ENCODE measurements around the gene PCDHB12. TPM values are rescaled to one million over a fixed set of nuclear protein-coding genes. Genes with fewer than 3 reads are reported as not detected.
"Not testable (repeated sequence)": the region's sequence is repeated elsewhere in the genome, so short reads cannot be mapped to it uniquely, and the experiment has no call there.

Gene PCDHB12
- total RNA-seq, 1 experiment from 2014 or later: 5.1 TPM

- TF ChIP-seq CTCF (conservative IDR thresholded peaks at IDR 0.05; ENCODE audit: low read depth, low read length) (no peak), EZH2 (IDR thresholded peaks at IDR 0.05; ENCODE audit: borderline replicate concordance, low read depth, low read length, poor library complexity, severe bottlenecking) (no peak)
- no peaks in the 10 kb centered on the region for H3K27me3 ChIP-seq (replicated peaks; ENCODE audit: insufficient read depth, low read depth, low read length, poor library complexity)
- DNase-seq (ENCODE audit: low spot score): no peak
- H3K9me3 ChIP-seq (ENCODE audit: low read depth, low read length, poor library complexity, severe bottlenecking): peaks cover 19% of the 10 kb centered on the region
- BruUV-seq (replicated peaks): no TSS peak
- H3K36me3 ChIP-seq (ENCODE audit: insufficient read depth, low read length, poor library complexity, severe bottlenecking): no peaks in the 10 kb centered on the region
- H3K4me1 ChIP-seq (ENCODE audit: insufficient read depth, low read length, poor library complexity, severe bottlenecking): no peaks in the 10 kb centered on the region
- CTCF ChIA-PET: no interaction called here
- H3K27ac ChIP-seq (ENCODE audit: low read depth, low read length, poor library complexity, severe bottlenecking): no peak overlapping the region
- H3K4me3 ChIP-seq (ENCODE audit: low read depth, low read length, poor library complexity, severe bottlenecking): no peak overlapping the region
- POLR2A ChIA-PET (ENCODE audit: low non-redundant PET): no interaction called here
- intact Hi-C loops (cut with micrococcal nuclease; ENCODE audit: unreplicated experiment): no loop called here
Measured at GRCh38 chr5:141196363-141196762, 12.2 kb upstream of the PCDHB12 start.

GRCh38 chr5:141199359-141200235 is 8.9 kb upstream of the PCDHB12 start, which contains the start of gene PCDHB11:
Gene PCDHB11 (plus strand): TSS chr5:141199627. CDS start chr5:141199775, 148 bp downstream.
- intact Hi-C loops (cut with micrococcal nuclease; ENCODE audit: unreplicated experiment): loop anchor here (1.0 kb wide), 1 partner anchor 361 kb away; no protein-coding TSS in a partner anchor
- DNase-seq (ENCODE audit: low spot score): peak; percentile 84
- POLR2A ChIA-PET (ENCODE audit: low non-redundant PET): no interaction called here

GRCh38 chr5:141201126-141201525 is 7.4 kb upstream of the PCDHB12 start:
- DNase-seq (ENCODE audit: low spot score); BruUV-seq (replicated peaks); H3K4me3 ChIP-seq (ENCODE audit: low read depth, low read length, poor library complexity, severe bottlenecking); H3K4me1 ChIP-seq (ENCODE audit: insufficient read depth, low read length, poor library complexity, severe bottlenecking); H3K27me3 ChIP-seq (replicated peaks; ENCODE audit: insufficient read depth, low read depth, low read length, poor library complexity); POLR2A ChIA-PET (ENCODE audit: low non-redundant PET); H3K27ac ChIP-seq (ENCODE audit: low read depth, low read length, poor library complexity, severe bottlenecking); H3K36me3 ChIP-seq (ENCODE audit: insufficient read depth, low read length, poor library complexity, severe bottlenecking); intact Hi-C loops (cut with micrococcal nuclease; ENCODE audit: unreplicated experiment): not testable (repeated sequence)
- H3K9me3 ChIP-seq (ENCODE audit: low read depth, low read length, poor library complexity, severe bottlenecking): peaks cover 15% of the 10 kb centered on the region
- CTCF ChIA-PET: interaction anchor here (0.6 kb wide), 1 partner anchor 689 kb away, joined by 3 read pairs; no protein-coding TSS in a partner anchor

More at GRCh38 chr5:141199359-141200235, 8.9 kb upstream of the PCDHB12 start, which contains the start of gene PCDHB11:
- H3K4me1 ChIP-seq (ENCODE audit: insufficient read depth, low read length, poor library complexity, severe bottlenecking): no peaks in the 10 kb centered on the region
- no peaks in the 10 kb centered on the region for H3K27me3 ChIP-seq (replicated peaks; ENCODE audit: insufficient read depth, low read depth, low read length, poor library complexity)
- BruUV-seq (replicated peaks): TSS peak; percentile 70
- TF ChIP-seq CTCF (conservative IDR thresholded peaks at IDR 0.05; ENCODE audit: low read depth, low read length): peak; percentile 85
- no peak for TF ChIP-seq EZH2 (IDR thresholded peaks at IDR 0.05; ENCODE audit: borderline replicate concordance, low read depth, low read length, poor library complexity, severe bottlenecking)
- CTCF ChIA-PET: interaction anchor here (0.5 to 1.9 kb wide), 12 partner anchors 9 to 368 kb away, joined by 3 to 9 read pairs (median 5); partner anchors contain the start of genes PCDHB14, PCDHB16, PCDHB8 and PCDHB9
- peak within 1 kb of the TSS; percentile 77 for H3K27ac ChIP-seq (ENCODE audit: low read depth, low read length, poor library complexity, severe bottlenecking)
- H3K36me3 ChIP-seq (ENCODE audit: insufficient read depth, low read length, poor library complexity, severe bottlenecking): no peaks in the 10 kb centered on the region
- H3K4me3 ChIP-seq (ENCODE audit: low read depth, low read length, poor library complexity, severe bottlenecking): peak within 1 kb of the TSS; percentile 54
- peaks cover 19% of the 10 kb centered on the region for H3K9me3 ChIP-seq (ENCODE audit: low read depth, low read length, poor library complexity, severe bottlenecking)

- POLR2A ChIA-PET (ENCODE audit: low non-redundant PET); H3K4me3 ChIP-seq (ENCODE audit: low read depth, low read length, poor library complexity, severe bottlenecking); H3K9me3 ChIP-seq (ENCODE audit: low read depth, low read length, poor library complexity, severe bottlenecking); H3K27ac ChIP-seq (ENCODE audit: low read depth, low read length, poor library complexity, severe bottlenecking); H3K27me3 ChIP-seq (replicated peaks; ENCODE audit: insufficient read depth, low read depth, low read length, poor library complexity); H3K36me3 ChIP-seq (ENCODE audit: insufficient read depth, low read length, poor library complexity, severe bottlenecking); DNase-seq (ENCODE audit: low spot score); BruUV-seq (replicated peaks); intact Hi-C loops (cut with micrococcal nuclease; ENCODE audit: unreplicated experiment); H3K4me1 ChIP-seq (ENCODE audit: insufficient read depth, low read length, poor library complexity, severe bottlenecking): not testable (repeated sequence)
- CTCF ChIA-PET: interaction anchor here (0.6 kb wide), 1 partner anchor 688 kb away, joined by 3 read pairs; no protein-coding TSS in a partner anchor
Measured at GRCh38 chr5:141201646-141202045, 6.9 kb upstream of the PCDHB12 start.

- H3K4me1 ChIP-seq (ENCODE audit: insufficient read depth, low read length, poor library complexity, severe bottlenecking); H3K36me3 ChIP-seq (ENCODE audit: insufficient read depth, low read length, poor library complexity, severe bottlenecking); intact Hi-C loops (cut with micrococcal nuclease; ENCODE audit: unreplicated experiment); BruUV-seq (replicated peaks); H3K4me3 ChIP-seq (ENCODE audit: low read depth, low read length, poor library complexity, severe bottlenecking); CTCF ChIA-PET; POLR2A ChIA-PET (ENCODE audit: low non-redundant PET); H3K27me3 ChIP-seq (replicated peaks; ENCODE audit: insufficient read depth, low read depth, low read length, poor library complexity); DNase-seq (ENCODE audit: low spot score); H3K27ac ChIP-seq (ENCODE audit: low read depth, low read length, poor library complexity, severe bottlenecking); H3K9me3 ChIP-seq (ENCODE audit: low read depth, low read length, poor library complexity, severe bottlenecking): not testable (repeated sequence)
Measured at GRCh38 chr5:141210281-141210680, 1.8 kb downstream of the PCDHB12 start.

GRCh38 chr5:141210849-141211248 is 2.3 kb downstream of the PCDHB12 start:
- CTCF ChIA-PET; H3K4me1 ChIP-seq (ENCODE audit: insufficient read depth, low read length, poor library complexity, severe bottlenecking); H3K9me3 ChIP-seq (ENCODE audit: low read depth, low read length, poor library complexity, severe bottlenecking); BruUV-seq (replicated peaks); H3K36me3 ChIP-seq (ENCODE audit: insufficient read depth, low read length, poor library complexity, severe bottlenecking); DNase-seq (ENCODE audit: low spot score); intact Hi-C loops (cut with micrococcal nuclease; ENCODE audit: unreplicated experiment); POLR2A ChIA-PET (ENCODE audit: low non-redundant PET); H3K27ac ChIP-seq (ENCODE audit: low read depth, low read length, poor library complexity, severe bottlenecking); H3K4me3 ChIP-seq (ENCODE audit: low read depth, low read length, poor library complexity, severe bottlenecking); H3K27me3 ChIP-seq (replicated peaks; ENCODE audit: insufficient read depth, low read depth, low read length, poor library complexity): not testable (repeated sequence)
